SU-DHL-6 (cell line): Measurements from ENCODE around the gene FBXO36.

ENCODE experiments used
- H2AFZ ChIP-seq: fragments of 200-600 bp; sonication (generic); 2 replicates; pipeline ENCODE4 v1.6.1; 2014; ENCODE audit warnings: low read depth, mild to moderate bottlenecking, moderate library complexity, mixed read lengths, antibody characterized with exemption, low read length; ENCODE audit not compliant: severe bottlenecking
- H3F3A ChIP-seq: fragments of 200-600 bp; shearing (Covaris generic); 2 replicates; pipeline ENCODE4 v1.6.0; 2016; ENCODE audit warnings: antibody characterized with exemption, mild to moderate bottlenecking; ENCODE audit not compliant: insufficient read depth
- H3K27ac ChIP-seq: fragments of 200-600 bp; sonication (generic); 2 replicates; pipeline ENCODE4 v1.5.1; 2016; ENCODE audit warnings: low read depth, mild to moderate bottlenecking, low read length, moderate library complexity, mixed read lengths
- H3K27me3 ChIP-seq: fragments of 200-600 bp; sonication (generic), shearing (Covaris generic); 2 replicates; pipeline ENCODE4 v1.6.0; 2014; ENCODE audit warnings: mild to moderate bottlenecking, low read length
- H3K36me3 ChIP-seq: fragments of 200-600 bp; sonication (generic); 2 replicates; pipeline ENCODE4 v1.6.1; 2014; ENCODE audit warnings: mild to moderate bottlenecking, low read length, mixed read lengths
- H3K4me2 ChIP-seq: fragments of 300-600, 200-600 bp; shearing (Covaris generic), sonication (generic); 2 replicates; pipeline ENCODE4 v1.6.0; 2014; ENCODE audit warnings: low read length, low read depth, mild to moderate bottlenecking; ENCODE audit not compliant: poor library complexity, severe bottlenecking
- H3K4me3 ChIP-seq: fragments of 200-600 bp; sonication (generic); 2 replicates; pipeline ENCODE4 v1.5.1; 2014; ENCODE audit warnings: antibody characterized with exemption, low read length, mild to moderate bottlenecking, mixed read lengths; ENCODE audit not compliant: insufficient read depth, poor library complexity, severe bottlenecking
- H3K79me2 ChIP-seq: fragments of 200-600 bp; sonication (generic); 2 replicates; pipeline ENCODE4 v1.6.1; 2014; ENCODE audit warnings: mild to moderate bottlenecking, low read length, moderate library complexity; ENCODE audit not compliant: insufficient read depth
- H3K9ac ChIP-seq: fragments of 200-600 bp; sonication (generic); 2 replicates; pipeline ENCODE4 v1.7.0; 2014; ENCODE audit warnings: mild to moderate bottlenecking, low read length
- H3K9me2 ChIP-seq: fragments of 200-600 bp; sonication (generic); replicated peaks from 2 replicates; pipeline ENCODE4 v1.6.1; 2014; ENCODE audit warnings: low read length; ENCODE audit not compliant: insufficient read depth
- H3K9me3 ChIP-seq: fragments of 200-600 bp; sonication (generic); 2 replicates; pipeline ENCODE4 v1.6.1; 2014; ENCODE audit warnings: low read length, mixed read lengths; ENCODE audit not compliant: insufficient read depth
- H4K20me1 ChIP-seq: fragments of 200-600 bp; sonication (generic); 2 replicates; pipeline ENCODE4 v1.6.1; 2014; ENCODE audit warnings: low read depth, mild to moderate bottlenecking, antibody characterized with exemption, low read length, moderate library complexity, mixed read lengths
- EZH2phosphoT487 ChIP-seq: fragments of 200-600 bp; sonication (generic), shearing (Covaris generic); conservative IDR thresholded peaks from 2 replicates; pipeline ENCODE4 v1.6.1; 2018; ENCODE audit warnings: mild to moderate bottlenecking, antibody characterized with exemption, low read length, moderate library complexity, mixed read lengths
- TF ChIP-seq, protein P1 (sequence below): fragments of 200-600 bp; sonication (generic); IDR thresholded peaks from one replicate; pipeline ENCODE4 v1.5.1; 2017; ENCODE audit warnings: antibody characterized with exemption, mild to moderate bottlenecking, low read length, moderate library complexity; ENCODE audit not compliant: insufficient read depth, poor library complexity, severe bottlenecking

FBXO36 gene

DNA sequence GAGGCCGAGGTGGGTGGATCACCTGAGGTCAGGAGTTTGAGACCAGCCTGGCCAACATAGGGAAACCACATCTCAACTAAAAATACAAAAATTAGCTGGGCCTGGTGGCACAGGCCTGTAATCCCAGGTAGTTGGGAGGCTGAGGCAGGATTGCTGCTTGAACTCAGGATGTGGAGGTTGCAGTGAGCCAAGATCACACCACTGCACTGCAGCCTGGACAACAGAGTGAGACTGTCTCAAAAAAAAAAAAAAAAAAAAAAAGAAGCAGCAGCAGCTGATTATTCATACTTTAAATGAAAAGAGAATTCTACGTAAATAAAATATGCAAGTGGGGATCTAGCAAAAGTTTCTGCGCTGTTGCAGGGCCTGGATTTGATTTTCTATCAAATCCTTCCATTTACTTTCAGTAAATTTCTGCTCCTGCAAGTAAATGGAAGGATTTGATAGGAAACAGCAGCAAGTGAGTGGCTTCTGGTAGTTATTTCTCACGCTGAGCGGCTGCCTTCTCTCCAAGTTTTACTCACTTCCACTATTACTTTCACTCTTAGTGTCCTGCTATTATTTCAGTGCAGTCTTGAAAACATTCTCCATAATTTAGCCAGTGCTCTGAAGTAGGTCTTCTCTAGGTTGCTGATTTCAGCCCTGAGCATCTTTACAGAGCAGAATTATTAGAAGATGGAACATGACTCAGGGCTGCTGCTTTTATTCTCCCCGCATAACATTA, 78.0 kb downstream of the FBXO36 start:
- no peaks in the 10 kb centered on the region for H3K9me3 ChIP-seq
- H3K4me2 ChIP-seq: no peak overlapping the region

GRCh38 chr2:230007931-230008707, 85.8 kb downstream of the FBXO36 start:
- no peak for TF ChIP-seq EZH2phosphoT487
- TF ChIP-seq, protein P1, sequence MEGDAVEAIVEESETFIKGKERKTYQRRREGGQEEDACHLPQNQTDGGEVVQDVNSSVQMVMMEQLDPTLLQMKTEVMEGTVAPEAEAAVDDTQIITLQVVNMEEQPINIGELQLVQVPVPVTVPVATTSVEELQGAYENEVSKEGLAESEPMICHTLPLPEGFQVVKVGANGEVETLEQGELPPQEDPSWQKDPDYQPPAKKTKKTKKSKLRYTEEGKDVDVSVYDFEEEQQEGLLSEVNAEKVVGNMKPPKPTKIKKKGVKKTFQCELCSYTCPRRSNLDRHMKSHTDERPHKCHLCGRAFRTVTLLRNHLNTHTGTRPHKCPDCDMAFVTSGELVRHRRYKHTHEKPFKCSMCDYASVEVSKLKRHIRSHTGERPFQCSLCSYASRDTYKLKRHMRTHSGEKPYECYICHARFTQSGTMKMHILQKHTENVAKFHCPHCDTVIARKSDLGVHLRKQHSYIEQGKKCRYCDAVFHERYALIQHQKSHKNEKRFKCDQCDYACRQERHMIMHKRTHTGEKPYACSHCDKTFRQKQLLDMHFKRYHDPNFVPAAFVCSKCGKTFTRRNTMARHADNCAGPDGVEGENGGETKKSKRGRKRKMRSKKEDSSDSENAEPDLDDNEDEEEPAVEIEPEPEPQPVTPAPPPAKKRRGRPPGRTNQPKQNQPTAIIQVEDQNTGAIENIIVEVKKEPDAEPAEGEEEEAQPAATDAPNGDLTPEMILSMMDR: peak; percentile 87
- Histone ChIP-seq H3K9me2 (no peaks in the 10 kb centered on the region), H3K27me3 (no peaks in the 10 kb centered on the region), H3K4me3 (no peak overlapping the region), H3K36me3 (no peaks in the 10 kb centered on the region), H4K20me1 (no peaks in the 10 kb centered on the region), H2AFZ (peak overlapping the region; percentile 22), H3K27ac (no peak overlapping the region), H3K4me2 (peak overlapping the region; percentile 26), H3F3A (no peaks in the 10 kb centered on the region), H3K79me2 (no peaks in the 10 kb centered on the region), H3K9ac (no peak overlapping the region), H3K9me3 (no peaks in the 10 kb centered on the region)

More for the DNA sequence above, 78.0 kb downstream of the FBXO36 start:
- TF ChIP-seq, protein P1: no peak
- TF ChIP-seq EZH2phosphoT487: no peak
- Histone ChIP-seq H3K27me3 (no peaks in the 10 kb centered on the region), H3K36me3 (no peaks in the 10 kb centered on the region), H3F3A (no peaks in the 10 kb centered on the region), H4K20me1 (no peaks in the 10 kb centered on the region), H3K9ac (no peak overlapping the region), H3K9me2 (no peaks in the 10 kb centered on the region), H3K4me3 (no peak overlapping the region), H3K27ac (no peak overlapping the region), H2AFZ (no peak overlapping the region), H3K79me2 (no peaks in the 10 kb centered on the region)

GRCh38 chr2:230008708-230009066, 86.4 kb downstream of the FBXO36 start:
- Histone ChIP-seq H3K4me3 (no peak overlapping the region), H2AFZ (peak overlapping the region; percentile 22), H3F3A (no peaks in the 10 kb centered on the region), H3K27ac (no peak overlapping the region), H3K4me2 (peak overlapping the region; percentile 26), H3K36me3 (no peaks in the 10 kb centered on the region), H4K20me1 (no peaks in the 10 kb centered on the region), H3K9me3 (no peaks in the 10 kb centered on the region), H3K9ac (no peak overlapping the region), H3K79me2 (no peaks in the 10 kb centered on the region), H3K27me3 (no peaks in the 10 kb centered on the region), H3K9me2 (no peaks in the 10 kb centered on the region)
- no peak for TF ChIP-seq EZH2phosphoT487
- TF ChIP-seq, protein P1: no peak
